Thyroid gland (tissue), 4 donors: Measurements from ENCODE around the gene ZNF441. TPM values are rescaled to one million over a fixed set of nuclear protein-coding genes. Genes with fewer than 3 reads are reported as not detected.
"Not testable (repeated sequence)": the region's sequence is repeated elsewhere in the genome, so short reads cannot be mapped to it uniquely, and the experiment has no call there.

ENCODE experiments used
- DNase-seq, 2 donors: peaks; one replicate each; pipeline ENCODE4 v3.0.0-alpha.2; 2019
- H3K27ac ChIP-seq, 3 donors: fragments of 200-600 bp; sonication (generic); 1 replicate in 2 of 3; 2 replicates in 1 of 3; pipeline ENCODE4 v1.5.1; 2016 to 2019; ENCODE audit warnings: mild to moderate bottlenecking in 1 of 3, moderate library complexity in 1 of 3
- H3K27me3 ChIP-seq: fragments of 200-600 bp; sonication (generic); one replicate; pipeline ENCODE4 v1.5.1; 2019
- H3K36me3 ChIP-seq, 2 donors: fragments of 200-600 bp; sonication (generic); one replicate each; pipeline ENCODE4 v1.5.1; 2016 to 2019
- H3K4me1 ChIP-seq, 2 donors: fragments of 200-600 bp; sonication (generic); one replicate each; pipeline ENCODE4 v1.5.1; 2017 to 2019
- H3K4me3 ChIP-seq, 3 donors: fragments of 200-600 bp; sonication (generic); replicated peaks in 1 of 3; 1 replicate in 2 of 3; 2 replicates in 1 of 3; pipeline ENCODE4 v1.5.1; 2016; ENCODE audit warnings: mild to moderate bottlenecking in 1 of 3
- H3K9me3 ChIP-seq: fragments of 200-600 bp; sonication (generic); one replicate; pipeline ENCODE4 v1.5.1; 2017
- POLR2A ChIP-seq, 2 donors: fragments of 450-650 bp; IDR thresholded peaks; one replicate each; pipeline ENCODE4 v1.6.1; 2017; ENCODE audit warnings: antibody characterized with exemption in 2 of 2, mild to moderate bottlenecking in 2 of 2, moderate library complexity in 1 of 2
- WGBS, 2 donors: methylation state at CpG; one replicate each; pipeline ENCODE4 v1.1.5; 2017; 5-methylcytosine and 5-hydroxymethylcytosine counted together
- intact Hi-C: fragments of 100-400 bp; cut with DNase I; formaldehyde crosslinking; loops from one replicate; pipeline ENCODE4 v1.15.1; 2023
- total RNA-seq, 4 donors: library from RNA; depleted of rRNA; stranded (reverse); fragments of >200 nt; gene quantifications; one replicate each; pipeline ENCODE4 v1.2.3, GENCODE V29; 2016
- TF ChIP-seq, protein P1 (sequence below), 6 experiments: fragments of 200-600 bp in 3 of 6; fragments of 450-650 bp in 3 of 6; sonication (generic) in 3 of 6; IDR thresholded peaks; one replicate each; pipeline ENCODE4 v1.5.1; 2016 to 2019; ENCODE audit warnings: antibody characterized with exemption in 6 of 6, mild to moderate bottlenecking in 2 of 6, inconsistent platforms in 1 of 6, moderate library complexity in 1 of 6

Gene ZNF441
- total RNA-seq, 4 donors from 2014 or later, result 17.8 to 56.4 (median 24.2) TPM

DNA sequence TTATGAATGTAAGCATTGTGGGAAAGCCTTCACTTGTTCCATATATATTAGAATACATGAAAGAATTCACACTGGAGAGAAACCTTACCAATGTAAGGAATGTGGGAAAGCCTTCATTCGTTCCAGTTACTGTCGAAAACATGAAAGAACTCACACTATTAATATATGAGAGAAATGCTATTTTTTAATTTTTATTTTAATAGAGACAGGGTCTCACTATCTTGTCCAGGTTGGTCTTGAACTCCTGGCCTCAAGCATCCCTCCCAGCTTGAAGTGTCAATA lies 40.2 kb downstream of the ZNF441 start:
- Histone ChIP-seq H3K9me3 (no peaks in the 10 kb centered on the region), H3K4me3 (no peak overlapping the region), H3K4me1 (no peaks in the 10 kb centered on the region), H3K27ac (no peak overlapping the region), H3K27me3 (no peaks in the 10 kb centered on the region), H3K36me3 (peaks cover 0 to 20% of the 10 kb centered on the region in 2 donors)
- intact Hi-C loops, result no loop called here
- TF ChIP-seq POLR2A (IDR thresholded peaks at IDR 0.05), result no peak
- TF ChIP-seq, protein P1, sequence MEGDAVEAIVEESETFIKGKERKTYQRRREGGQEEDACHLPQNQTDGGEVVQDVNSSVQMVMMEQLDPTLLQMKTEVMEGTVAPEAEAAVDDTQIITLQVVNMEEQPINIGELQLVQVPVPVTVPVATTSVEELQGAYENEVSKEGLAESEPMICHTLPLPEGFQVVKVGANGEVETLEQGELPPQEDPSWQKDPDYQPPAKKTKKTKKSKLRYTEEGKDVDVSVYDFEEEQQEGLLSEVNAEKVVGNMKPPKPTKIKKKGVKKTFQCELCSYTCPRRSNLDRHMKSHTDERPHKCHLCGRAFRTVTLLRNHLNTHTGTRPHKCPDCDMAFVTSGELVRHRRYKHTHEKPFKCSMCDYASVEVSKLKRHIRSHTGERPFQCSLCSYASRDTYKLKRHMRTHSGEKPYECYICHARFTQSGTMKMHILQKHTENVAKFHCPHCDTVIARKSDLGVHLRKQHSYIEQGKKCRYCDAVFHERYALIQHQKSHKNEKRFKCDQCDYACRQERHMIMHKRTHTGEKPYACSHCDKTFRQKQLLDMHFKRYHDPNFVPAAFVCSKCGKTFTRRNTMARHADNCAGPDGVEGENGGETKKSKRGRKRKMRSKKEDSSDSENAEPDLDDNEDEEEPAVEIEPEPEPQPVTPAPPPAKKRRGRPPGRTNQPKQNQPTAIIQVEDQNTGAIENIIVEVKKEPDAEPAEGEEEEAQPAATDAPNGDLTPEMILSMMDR (IDR thresholded peaks at IDR 0.05), result no peak
- 95 to 97% methylated on average over 2 of the region's 2 CpGs for WGBS, 2 donors
- no peak for DNase-seq

DNA sequence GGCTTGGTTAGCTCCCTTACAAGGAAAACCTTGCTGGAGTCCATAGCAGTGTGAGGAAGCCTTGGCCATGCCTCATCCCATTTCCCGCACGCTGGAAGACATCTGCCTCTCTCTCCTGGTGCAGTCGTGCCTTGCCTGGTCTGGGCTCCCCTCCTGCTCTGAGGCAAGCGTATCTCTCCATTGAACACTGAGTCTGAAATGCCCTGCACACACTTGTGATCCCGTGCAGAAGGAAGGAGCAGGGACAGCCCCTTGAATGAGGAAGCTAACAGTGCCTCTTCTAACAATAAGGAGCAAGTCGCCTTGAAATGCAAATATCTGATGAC lies 46.9 kb downstream of the ZNF441 start:
- 0 to 4% methylated on average over 6 of the region's 6 CpGs for WGBS, 2 donors
- H3K4me1 ChIP-seq, result peaks cover 0 to 11% of the 10 kb centered on the region in 2 donors
- intact Hi-C loops, result loop anchor here (2.0 kb wide), 1 partner anchor 15 kb away; the partner anchor contains the start of gene ZNF491
- peak overlapping the region; percentile 3 to 77 (median 65) for H3K4me3 ChIP-seq
- H3K9me3 ChIP-seq, result no peaks in the 10 kb centered on the region
- H3K36me3 ChIP-seq, result no peaks in the 10 kb centered on the region
- H3K27me3 ChIP-seq, result no peaks in the 10 kb centered on the region
- DNase-seq, result no peak
- TF ChIP-seq, protein P1 (IDR thresholded peaks at IDR 0.05), result no peak
- no peak for TF ChIP-seq POLR2A (IDR thresholded peaks at IDR 0.05)
- H3K27ac ChIP-seq, result peak overlapping the region in 1 of 3 donors; percentile 81

DNA sequence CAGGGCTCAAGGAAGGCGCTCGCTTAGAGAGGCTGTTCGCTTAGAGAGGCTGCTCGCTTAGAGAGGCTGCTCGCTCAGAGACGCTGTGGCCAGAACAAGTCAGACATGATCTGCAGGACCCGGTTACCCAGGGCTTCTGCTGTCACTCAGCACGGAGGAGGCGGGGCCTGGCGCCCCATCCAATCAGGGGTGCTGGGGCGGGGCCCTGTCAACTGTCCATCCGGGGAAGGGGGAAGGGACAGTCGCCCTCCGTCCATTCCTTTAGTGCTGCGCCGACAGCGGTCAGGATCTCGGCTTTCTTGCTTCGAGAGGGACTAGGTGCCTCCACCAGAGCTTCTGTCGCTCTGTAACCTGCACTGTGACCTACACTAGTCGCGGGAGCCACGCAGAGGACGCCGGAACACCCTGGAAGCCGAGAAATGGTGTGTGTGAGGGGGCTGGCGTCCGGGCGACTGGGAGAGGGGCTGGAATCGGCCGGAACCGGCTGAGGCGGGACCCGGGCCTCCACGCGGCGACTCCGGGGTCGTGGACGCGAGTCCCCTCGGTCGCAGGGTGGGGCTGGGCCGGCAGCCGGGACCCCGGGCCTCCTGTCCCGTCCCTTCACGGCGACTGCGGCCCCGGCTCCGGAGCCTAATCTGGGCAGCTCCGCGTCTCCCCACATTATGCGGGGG lies 47.4 kb downstream of the ZNF441 start, which contains the start of gene ZNF440:
ZNF440 (plus strand) TSS at position 245 of the 671 bp plus-strand sequence; CDS start at position 420, 175 bp downstream.
- H3K4me1 ChIP-seq, result peaks cover 0 to 11% of the 10 kb centered on the region in 2 donors
- intact Hi-C loops, result no loop called here
- DNase-seq, result peak; percentile 98
- H3K4me3 ChIP-seq, result peak within 1 kb of the TSS; percentile 52 to 77 (median 65)
- H3K27ac ChIP-seq, result peak within 1 kb of the TSS; percentile 63 to 81 (median 75)
- no peaks in the 10 kb centered on the region for H3K9me3 ChIP-seq
- peak; percentile 64 to 98 for TF ChIP-seq POLR2A (IDR thresholded peaks at IDR 0.05)
- TF ChIP-seq, protein P1 (IDR thresholded peaks at IDR 0.05), result no peak
- no peaks in the 10 kb centered on the region for H3K27me3 ChIP-seq
- H3K36me3 ChIP-seq, result no peaks in the 10 kb centered on the region
- 0 to 2% methylated on average over 15 to 38 of the region's 55 CpGs for WGBS, 2 donors

DNA sequence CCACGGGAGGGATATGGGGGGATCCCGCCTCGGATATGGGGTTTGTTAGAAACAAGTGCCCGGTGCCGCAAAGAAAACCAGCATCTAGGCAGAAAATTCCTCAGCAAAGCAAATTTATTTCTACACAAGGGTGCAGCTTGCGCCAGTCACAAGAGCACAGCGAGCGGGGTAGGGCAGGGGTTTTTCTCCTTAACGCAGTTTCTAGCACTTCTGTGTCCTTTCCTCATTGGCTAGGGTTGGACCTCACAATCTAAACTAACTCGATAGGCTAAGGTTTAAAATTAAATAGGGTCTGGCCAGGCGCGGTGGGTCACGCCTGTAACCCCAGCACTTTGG lies 47.9 kb downstream of the ZNF441 start:
- intact Hi-C loops, result no loop called here
- no peaks in the 10 kb centered on the region for H3K9me3 ChIP-seq
- H3K4me3 ChIP-seq, result peak overlapping the region; percentile 52 to 77 (median 65)
- no peak for TF ChIP-seq POLR2A (IDR thresholded peaks at IDR 0.05)
- TF ChIP-seq, protein P1 (IDR thresholded peaks at IDR 0.05), result no peak
- H3K27me3 ChIP-seq, result no peaks in the 10 kb centered on the region
- 8 to 17% methylated on average over 13 of the region's 13 CpGs for WGBS, 2 donors
- H3K27ac ChIP-seq, result peak overlapping the region; percentile 63 to 81 (median 75)
- H3K4me1 ChIP-seq, result peaks cover 0 to 11% of the 10 kb centered on the region in 2 donors
- DNase-seq, result no peak
- no peaks in the 10 kb centered on the region for H3K36me3 ChIP-seq

DNA sequence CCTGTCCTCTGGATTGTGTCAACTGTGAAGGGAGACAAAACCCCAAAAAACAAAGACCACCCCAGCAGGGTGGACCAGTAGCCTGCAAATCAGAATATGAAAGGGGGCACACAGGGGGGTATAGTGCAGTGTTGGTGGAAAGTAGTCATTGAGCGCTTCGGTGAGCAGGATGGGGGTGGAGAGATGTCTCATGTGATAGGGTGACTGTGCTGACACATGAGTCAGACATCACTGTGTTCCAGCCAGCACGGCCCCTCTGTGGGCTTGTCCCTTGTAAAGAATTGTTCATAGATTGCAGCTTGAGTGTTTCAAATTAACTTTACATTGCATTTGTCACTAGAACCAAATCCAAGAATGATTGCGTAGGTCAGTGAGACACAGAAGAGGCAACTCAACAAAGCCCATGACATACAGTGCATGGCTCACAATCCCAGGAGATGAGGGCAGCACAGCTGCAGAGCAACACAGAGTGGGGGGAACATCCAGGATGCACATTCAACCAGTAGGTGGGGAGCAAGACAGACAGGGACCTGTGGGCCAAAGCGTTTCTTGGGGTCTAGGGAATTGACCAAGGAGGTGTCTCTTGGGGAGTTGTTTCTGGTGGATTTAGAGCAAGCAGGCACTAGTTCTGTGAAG lies 54.8 kb downstream of the ZNF441 start:
- DNase-seq, result no peak
- H3K4me3 ChIP-seq, result no peak overlapping the region
- H3K27me3 ChIP-seq, result no peaks in the 10 kb centered on the region
- H3K27ac ChIP-seq, result no peak overlapping the region
- H3K36me3 ChIP-seq, result no peaks in the 10 kb centered on the region
- intact Hi-C loops, result no loop called here
- WGBS, 2 donors, result 88 to 95% methylated on average over 5 of the region's 5 CpGs
- no peaks in the 10 kb centered on the region for H3K4me1 ChIP-seq
- no peak for TF ChIP-seq POLR2A (IDR thresholded peaks at IDR 0.05)
- TF ChIP-seq, protein P1 (IDR thresholded peaks at IDR 0.05), result no peak
- H3K9me3 ChIP-seq, result no peaks in the 10 kb centered on the region

DNA sequence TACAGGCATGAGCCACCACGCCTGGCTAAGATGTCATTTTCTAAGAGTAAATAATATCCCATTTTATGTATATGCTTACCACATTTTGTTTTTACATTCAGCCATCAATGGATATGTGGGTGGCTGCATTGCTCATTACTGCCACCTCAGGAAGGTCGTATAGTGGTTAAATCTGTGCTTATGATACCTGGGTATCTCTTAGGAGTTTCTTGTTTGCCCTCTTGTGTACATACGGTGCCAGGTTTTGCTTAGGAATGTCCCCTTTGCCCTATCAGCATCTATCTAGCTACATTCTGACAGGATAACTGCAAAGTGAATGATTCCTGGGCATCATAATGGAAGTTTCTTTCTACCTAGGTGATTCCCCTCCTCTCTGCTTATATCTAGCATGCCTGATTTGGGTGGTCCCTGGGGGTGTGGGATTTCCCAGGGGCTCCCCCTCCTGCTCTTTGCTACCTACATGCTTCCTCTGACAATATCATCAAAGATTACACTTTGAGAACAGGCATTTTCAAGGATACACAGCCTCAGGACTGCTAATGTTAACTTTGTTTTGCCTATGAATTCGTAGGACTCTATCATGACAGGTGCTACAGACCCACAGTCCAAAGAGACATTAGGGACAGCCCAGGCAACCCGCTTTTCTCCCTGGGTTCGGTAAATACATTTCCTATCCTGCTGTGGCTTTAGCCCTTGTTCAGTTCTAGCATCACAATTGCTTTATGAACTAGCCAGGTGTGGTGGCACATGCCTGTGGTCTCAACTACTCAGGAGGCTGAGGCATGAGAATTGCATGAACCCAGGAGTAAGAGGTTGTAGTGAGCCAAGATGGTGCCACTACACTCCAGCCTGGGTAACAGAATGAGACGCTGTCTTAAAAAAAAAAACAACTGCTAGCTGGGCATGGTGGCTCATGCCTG lies 62.4 kb downstream of the ZNF441 start:
- H3K27me3 ChIP-seq, H3K4me1 ChIP-seq, H3K4me3 ChIP-seq, H3K27ac ChIP-seq, H3K9me3 ChIP-seq, DNase-seq, intact Hi-C loops: not testable (repeated sequence)
- peaks cover 20 to 26% of the 10 kb centered on the region in 2 donors for H3K36me3 ChIP-seq
- WGBS, 2 donors, result 94 to 96% methylated on average over 7 of the region's 7 CpGs
